Hepatocyte (in vitro differentiated cells): ENCODE results near the gene ZBTB33.

Experiments used
- EZH2 ChIP-seq: fragments of 200-600 bp; sonication (generic); IDR thresholded peaks from 2 replicates; pipeline ENCODE4 v1.6.1; 2016; ENCODE audit warnings: antibody characterized with exemption, mild to moderate bottlenecking, borderline replicate concordance
- EZH2phosphoT487 ChIP-seq: fragments of 200-600 bp; sonication (generic); IDR thresholded peaks from one replicate; pipeline ENCODE4 v1.6.1; 2018; ENCODE audit warnings: antibody characterized with exemption, mild to moderate bottlenecking, low read depth, moderate library complexity; ENCODE audit not compliant: unreplicated experiment, severe bottlenecking
- TF ChIP-seq, protein P1 (sequence below): fragments of 200-600 bp; sonication (generic); IDR thresholded peaks from 2 replicates; pipeline ENCODE4 v1.5.1; 2016; ENCODE audit warnings: antibody characterized with exemption, mild to moderate bottlenecking; ENCODE audit not compliant: poor library complexity

DNA sequence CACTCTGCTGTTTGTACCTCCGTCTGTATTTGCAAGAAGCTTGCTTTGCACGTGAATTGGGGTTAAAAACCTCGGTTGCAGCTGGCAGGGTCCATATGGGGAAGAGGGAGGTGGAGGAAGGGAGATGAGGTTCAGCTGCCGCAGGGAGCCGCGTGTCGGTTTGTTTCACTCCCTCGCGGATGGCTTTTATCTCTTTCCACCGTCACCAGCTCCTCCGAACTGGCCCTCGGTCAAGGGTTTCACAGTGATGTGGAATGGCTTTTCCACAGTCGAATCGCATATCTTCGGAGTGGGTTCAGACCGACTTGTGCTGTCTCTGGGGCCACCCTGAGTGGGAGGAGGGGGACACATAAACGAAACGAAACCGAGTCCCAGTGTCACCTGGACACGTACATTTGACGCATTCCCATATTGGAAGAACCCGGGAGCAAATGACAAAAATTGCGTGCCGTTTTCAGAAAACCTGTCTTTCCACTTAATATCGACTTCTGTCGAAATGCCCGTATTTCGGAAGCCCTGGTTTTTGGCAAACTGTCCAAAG lies 929 bp downstream of the ZBTB33 start:
- TF ChIP-seq, protein P1, sequence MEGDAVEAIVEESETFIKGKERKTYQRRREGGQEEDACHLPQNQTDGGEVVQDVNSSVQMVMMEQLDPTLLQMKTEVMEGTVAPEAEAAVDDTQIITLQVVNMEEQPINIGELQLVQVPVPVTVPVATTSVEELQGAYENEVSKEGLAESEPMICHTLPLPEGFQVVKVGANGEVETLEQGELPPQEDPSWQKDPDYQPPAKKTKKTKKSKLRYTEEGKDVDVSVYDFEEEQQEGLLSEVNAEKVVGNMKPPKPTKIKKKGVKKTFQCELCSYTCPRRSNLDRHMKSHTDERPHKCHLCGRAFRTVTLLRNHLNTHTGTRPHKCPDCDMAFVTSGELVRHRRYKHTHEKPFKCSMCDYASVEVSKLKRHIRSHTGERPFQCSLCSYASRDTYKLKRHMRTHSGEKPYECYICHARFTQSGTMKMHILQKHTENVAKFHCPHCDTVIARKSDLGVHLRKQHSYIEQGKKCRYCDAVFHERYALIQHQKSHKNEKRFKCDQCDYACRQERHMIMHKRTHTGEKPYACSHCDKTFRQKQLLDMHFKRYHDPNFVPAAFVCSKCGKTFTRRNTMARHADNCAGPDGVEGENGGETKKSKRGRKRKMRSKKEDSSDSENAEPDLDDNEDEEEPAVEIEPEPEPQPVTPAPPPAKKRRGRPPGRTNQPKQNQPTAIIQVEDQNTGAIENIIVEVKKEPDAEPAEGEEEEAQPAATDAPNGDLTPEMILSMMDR: no peak
- TF ChIP-seq EZH2: no peak
- TF ChIP-seq EZH2phosphoT487: no peak
